ENCODE data around the gene ALOX15B. TPM values are rescaled to one million over a fixed set of nuclear protein-coding genes. Genes with fewer than 3 reads are reported as not detected.
"Not testable (repeated sequence)": the region's sequence is repeated elsewhere in the genome, so short reads cannot be mapped to it uniquely, and the experiment has no call there.

ALOX15B gene
- total RNA-seq, 4 donors from 2014 or later = 13.9 to 116 (median 59.9) TPM

- intact Hi-C loops (cut with DNase I; ENCODE audit: low total_unique reads) = no loop called here
- WGBS, 2 donors = 50 to 51% methylated on average over 7 of the region's 7 CpGs
- H3K4me3 ChIP-seq (ENCODE audit: low read depth, poor library complexity, severe bottlenecking) = no peak overlapping the region
- TF ChIP-seq CTCF (IDR thresholded peaks at IDR 0.05) (no peak), POLR2A (IDR thresholded peaks at IDR 0.05) (no peak)
- DNase-seq (ENCODE audit: low spot score in 2 of 2) = no peak
These were observed 35.7 kb downstream of the ALOX15B start for GRCh38 chr17:8074554-8074953.

- intact Hi-C loops (cut with DNase I; ENCODE audit: low total_unique reads) = no loop called here
- no peak for DNase-seq (ENCODE audit: low spot score in 2 of 2)
- no peak overlapping the region for H3K4me3 ChIP-seq (ENCODE audit: low read depth, poor library complexity, severe bottlenecking)
- WGBS, 2 donors = 88 to 89% methylated on average over 3 of the region's 3 CpGs
- TF ChIP-seq POLR2A (IDR thresholded peaks at IDR 0.05) = no peak
These were observed 36.2 kb downstream of the ALOX15B start for GRCh38 chr17:8075081-8075480.

DNA sequence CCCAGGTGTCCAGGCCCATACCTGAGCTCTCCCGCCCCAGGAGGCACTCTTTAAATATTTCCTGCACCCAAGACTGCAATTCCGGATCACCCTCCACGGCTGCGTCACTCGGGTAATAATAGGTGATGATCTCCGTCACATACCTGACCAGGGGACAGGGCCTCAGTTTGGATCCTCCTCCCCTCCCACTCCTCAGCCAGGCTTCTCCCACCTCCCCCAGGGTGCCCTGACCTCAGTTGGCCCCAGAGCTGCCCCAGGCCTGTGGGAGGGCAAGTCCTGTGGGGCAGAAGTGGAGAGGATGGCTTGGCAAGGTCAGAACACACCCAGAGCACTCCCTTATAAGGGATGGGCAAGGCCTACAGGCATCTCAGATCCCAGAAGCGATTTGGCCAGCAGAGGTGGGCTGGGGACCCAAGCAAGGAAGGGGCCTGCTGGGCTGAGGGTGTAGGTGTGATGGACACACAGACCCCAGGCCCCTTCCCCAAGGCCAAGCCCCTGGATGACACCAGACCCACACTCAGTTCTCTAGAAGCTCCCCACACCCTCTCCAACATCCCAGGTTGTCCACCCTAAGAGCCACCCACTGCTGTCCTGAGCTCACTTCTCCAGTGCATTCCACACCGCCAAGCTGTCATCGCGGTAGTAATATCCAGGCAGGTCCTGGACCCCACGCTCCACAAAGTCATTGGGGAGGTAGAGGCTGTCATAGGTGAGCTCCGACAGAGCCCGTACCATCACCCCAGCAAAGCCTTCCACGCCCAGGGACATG lies 36.9 kb downstream of the ALOX15B start:
- TF ChIP-seq CTCF (IDR thresholded peaks at IDR 0.05) (no peak), POLR2A (IDR thresholded peaks at IDR 0.05) (no peak)
- 91% methylated on average over 14 of the region's 14 CpGs for WGBS, 2 donors
- intact Hi-C loops (cut with DNase I; ENCODE audit: low total_unique reads) = no loop called here
- no peak overlapping the region for H3K4me3 ChIP-seq (ENCODE audit: low read depth, poor library complexity, severe bottlenecking)
- no peak for DNase-seq (ENCODE audit: low spot score in 2 of 2)

DNA sequence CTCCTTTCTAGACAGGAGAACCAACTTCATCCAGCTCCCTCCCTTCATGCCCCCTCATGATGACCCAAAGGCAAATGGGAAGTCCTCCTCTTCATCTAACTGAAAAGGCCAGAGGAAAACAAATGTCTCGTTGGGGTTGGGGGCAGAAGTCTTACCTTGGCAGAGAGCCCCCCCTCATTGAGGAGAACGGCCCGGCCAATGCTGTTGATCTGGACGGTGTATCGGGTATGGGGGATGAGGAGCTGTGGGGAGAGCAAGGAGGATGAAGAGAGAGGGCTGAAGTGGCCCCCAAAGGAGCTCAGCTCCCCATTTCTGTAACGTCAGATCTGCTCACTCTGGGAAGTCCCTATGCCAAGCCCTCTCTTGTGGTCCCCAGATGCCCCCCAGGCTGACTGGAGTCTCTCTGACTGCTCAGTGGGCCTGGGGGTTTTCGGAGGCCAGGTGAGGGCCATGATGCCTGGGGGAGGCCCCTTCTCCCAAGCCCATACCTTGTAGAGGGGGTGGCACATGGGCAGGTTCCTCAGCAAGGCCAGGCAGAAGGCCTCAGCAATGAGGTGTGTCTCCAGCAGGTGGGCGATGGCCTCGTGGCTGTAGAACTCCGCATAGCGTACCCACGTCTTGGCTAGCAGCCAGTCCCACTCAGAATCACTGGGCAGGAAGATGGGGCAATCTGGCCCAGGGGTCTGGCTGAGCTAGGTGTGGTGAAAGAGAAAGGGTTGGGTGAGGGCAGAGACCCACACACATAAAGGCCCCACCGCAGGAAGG lies 37.8 kb downstream of the ALOX15B start:
- WGBS, 2 donors = 82 to 89% methylated on average over 13 of the region's 13 CpGs
- no peak for DNase-seq (ENCODE audit: low spot score in 2 of 2)
- H3K4me3 ChIP-seq (ENCODE audit: low read depth, poor library complexity, severe bottlenecking) = no peak overlapping the region
- TF ChIP-seq CTCF (IDR thresholded peaks at IDR 0.05) = no peak
- TF ChIP-seq POLR2A (IDR thresholded peaks at IDR 0.05) = no peak
- intact Hi-C loops (cut with DNase I; ENCODE audit: low total_unique reads) = no loop called here

DNA sequence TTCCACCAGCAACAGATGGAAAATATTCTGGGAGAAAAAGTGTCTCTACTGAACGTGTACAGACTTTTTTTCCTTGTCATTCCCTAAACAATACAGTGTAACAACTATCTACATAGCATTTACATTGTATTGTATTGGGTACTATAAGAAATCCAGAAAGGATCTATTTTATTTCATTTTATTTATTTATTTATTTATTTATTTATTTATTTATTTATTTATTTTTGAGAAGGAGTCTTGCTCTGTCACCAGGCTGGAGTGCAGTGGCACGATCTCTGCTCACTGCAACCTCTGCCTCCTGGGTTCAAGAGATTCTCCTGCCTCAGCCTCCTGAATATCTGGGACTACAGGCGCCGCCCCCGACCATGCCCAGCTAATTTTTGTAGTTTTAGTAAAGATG lies 39.1 kb downstream of the ALOX15B start:
- 88 to 92% methylated on average over 5 of the region's 5 CpGs for WGBS, 2 donors
- DNase-seq (ENCODE audit: low spot score in 2 of 2); H3K4me3 ChIP-seq (ENCODE audit: low read depth, poor library complexity, severe bottlenecking); intact Hi-C loops (cut with DNase I; ENCODE audit: low total_unique reads): not testable (repeated sequence)

- WGBS, 2 donors = 1% methylated on average over 26 to 52 of the region's 87 CpGs
- peak in 1 of 2 donors; percentile 94 for DNase-seq (ENCODE audit: low spot score in 2 of 2)
- H3K4me3 ChIP-seq (ENCODE audit: low read depth, poor library complexity, severe bottlenecking) = no peak overlapping the region
- intact Hi-C loops (cut with DNase I; ENCODE audit: low total_unique reads) = no loop called here
- TF ChIP-seq POLR2A (IDR thresholded peaks at IDR 0.05) (no peak), CTCF (IDR thresholded peaks at IDR 0.05) (peak in 1 of 3 donors; percentile 64)
These were observed 40.7 kb downstream of the ALOX15B start for GRCh38 chr17:8079291-8080207.
